DND-41 (cell line): Measurements from ENCODE around the gene HLA-DPB1.

Experiments used
- EZH2 ChIP-seq: IDR thresholded peaks from 3 replicates; pipeline ENCODE4 v1.6.1; 2012; ENCODE audit warnings: borderline replicate concordance, low read depth, mild to moderate bottlenecking, moderate library complexity, low read length, inconsistent platforms; ENCODE audit not compliant: severe bottlenecking
- TF ChIP-seq, protein P1 (sequence below): IDR thresholded peaks from 2 replicates; pipeline ENCODE4 v1.5.1; 2012; ENCODE audit warnings: borderline replicate concordance, low read length, moderate library complexity, mild to moderate bottlenecking; ENCODE audit not compliant: poor library complexity, severe bottlenecking; ENCODE audit errors: extremely low read depth

DNA sequence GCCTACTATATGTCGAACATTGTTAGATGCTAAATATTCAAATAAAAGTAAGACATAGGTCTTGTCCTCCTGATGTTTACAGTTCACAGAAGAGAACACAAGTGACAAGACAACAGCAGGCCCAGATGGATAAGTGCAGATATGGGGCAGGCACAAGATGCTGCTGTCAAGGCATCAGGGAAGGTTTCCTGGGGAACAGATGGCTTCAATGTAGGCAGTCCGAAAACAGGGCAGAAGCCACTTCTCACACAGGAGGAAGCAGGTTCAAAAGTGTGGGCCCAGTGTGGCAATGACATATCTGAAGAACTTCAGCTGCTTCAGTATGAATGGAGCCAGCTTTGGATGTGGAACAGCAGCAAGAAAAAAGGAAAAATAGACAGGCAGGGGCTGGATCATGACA, 32.5 kb downstream of the HLA-DPB1 start:
- no peak for TF ChIP-seq EZH2
- TF ChIP-seq, protein P1, sequence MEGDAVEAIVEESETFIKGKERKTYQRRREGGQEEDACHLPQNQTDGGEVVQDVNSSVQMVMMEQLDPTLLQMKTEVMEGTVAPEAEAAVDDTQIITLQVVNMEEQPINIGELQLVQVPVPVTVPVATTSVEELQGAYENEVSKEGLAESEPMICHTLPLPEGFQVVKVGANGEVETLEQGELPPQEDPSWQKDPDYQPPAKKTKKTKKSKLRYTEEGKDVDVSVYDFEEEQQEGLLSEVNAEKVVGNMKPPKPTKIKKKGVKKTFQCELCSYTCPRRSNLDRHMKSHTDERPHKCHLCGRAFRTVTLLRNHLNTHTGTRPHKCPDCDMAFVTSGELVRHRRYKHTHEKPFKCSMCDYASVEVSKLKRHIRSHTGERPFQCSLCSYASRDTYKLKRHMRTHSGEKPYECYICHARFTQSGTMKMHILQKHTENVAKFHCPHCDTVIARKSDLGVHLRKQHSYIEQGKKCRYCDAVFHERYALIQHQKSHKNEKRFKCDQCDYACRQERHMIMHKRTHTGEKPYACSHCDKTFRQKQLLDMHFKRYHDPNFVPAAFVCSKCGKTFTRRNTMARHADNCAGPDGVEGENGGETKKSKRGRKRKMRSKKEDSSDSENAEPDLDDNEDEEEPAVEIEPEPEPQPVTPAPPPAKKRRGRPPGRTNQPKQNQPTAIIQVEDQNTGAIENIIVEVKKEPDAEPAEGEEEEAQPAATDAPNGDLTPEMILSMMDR: no peak
